GM19467 (cell line): ENCODE results near the gene SH3BP5.

Source experiments
- ATAC-seq: cut with Tn5 transposase; IDR thresholded peaks from one replicate; pipeline ENCODE4 v1.9.1; 2021; ENCODE audit warnings: mild to moderate bottlenecking, moderate library complexity; ENCODE audit not compliant: unreplicated experiment

The SH3BP5 gene

DNA sequence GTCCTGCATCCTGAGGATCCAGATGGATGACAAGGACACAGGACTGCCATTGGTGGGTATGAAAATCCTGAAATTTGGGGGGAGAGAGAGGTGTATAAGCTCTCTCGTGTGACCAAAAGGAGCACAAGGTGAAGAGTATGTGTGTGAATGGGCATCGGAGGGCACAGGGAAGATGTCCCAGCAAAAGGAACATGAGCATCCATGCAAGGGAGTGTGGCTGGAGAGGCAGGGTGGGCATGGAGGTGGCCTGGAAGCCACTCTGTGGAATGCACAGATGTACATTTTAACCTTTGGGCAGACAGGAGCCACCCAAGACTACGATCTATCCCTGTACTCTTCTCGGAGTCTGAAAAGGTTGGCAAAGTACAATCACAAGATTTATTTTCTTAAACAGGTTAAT is 71.9 kb downstream of the SH3BP5 start:
- ATAC-seq = no peak

DNA sequence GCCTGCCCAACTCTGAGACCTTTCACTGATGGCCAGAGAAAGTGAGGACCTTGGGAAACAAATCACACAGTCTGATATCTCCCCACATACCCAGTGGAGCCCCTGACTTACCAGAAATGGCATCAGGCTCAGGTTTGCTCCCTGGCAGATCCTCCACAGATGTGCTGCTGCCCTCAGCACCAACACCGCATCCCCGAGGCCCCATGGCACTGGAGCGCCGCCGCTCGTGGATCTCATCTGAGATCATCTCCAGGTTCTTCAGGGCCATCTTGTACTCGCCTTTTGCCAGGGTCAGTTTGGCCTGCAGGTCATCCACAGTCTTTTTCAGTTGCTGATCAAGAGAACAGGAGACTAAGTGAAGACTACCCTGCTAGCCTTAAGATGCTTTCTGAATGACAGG is 73.7 kb downstream of the SH3BP5 start:
- ATAC-seq = no peak

DNA sequence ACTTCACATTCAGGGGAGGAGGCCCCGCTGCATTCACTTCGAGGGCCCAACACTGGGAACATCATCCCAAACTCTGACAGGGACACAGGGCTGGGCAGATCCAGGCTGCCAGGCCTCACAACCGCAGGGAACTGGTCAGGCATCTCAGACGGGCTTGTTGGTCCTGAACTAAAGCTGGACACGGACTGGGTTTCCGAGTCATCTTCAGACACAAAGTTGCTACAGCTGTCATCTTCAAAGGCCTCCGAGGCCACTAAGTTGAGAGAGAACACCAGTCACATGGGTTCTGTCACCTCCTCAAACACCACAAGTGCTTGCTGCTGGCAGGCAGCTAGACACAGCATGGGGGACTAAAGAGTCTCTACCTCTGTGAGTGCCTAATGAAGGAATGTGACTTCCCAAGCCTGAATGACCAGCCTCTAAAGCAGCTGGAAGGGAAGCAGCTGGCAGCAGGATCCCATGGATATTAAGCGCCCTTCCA is 75.5 kb downstream of the SH3BP5 start:
- no peak for ATAC-seq

DNA sequence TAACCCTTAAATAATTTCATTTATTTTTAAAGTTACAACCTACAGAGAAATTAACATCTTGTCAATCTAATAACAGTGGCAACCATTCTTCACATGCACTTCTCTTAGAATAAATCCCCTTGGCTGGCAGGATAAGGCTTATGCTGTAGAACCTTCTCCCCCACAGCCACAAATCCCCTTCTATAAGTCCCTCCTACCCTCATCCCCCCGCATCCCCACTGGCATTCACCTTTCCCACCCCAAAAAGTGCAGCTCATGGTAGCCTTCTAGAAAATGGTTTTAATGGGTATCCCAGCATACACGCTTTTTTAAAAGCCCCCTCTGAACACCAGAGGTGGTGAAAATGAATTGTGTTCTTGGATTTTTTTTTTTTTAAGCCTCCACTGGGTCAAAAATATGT is 77.2 kb downstream of the SH3BP5 start:
- no peak for ATAC-seq

DNA sequence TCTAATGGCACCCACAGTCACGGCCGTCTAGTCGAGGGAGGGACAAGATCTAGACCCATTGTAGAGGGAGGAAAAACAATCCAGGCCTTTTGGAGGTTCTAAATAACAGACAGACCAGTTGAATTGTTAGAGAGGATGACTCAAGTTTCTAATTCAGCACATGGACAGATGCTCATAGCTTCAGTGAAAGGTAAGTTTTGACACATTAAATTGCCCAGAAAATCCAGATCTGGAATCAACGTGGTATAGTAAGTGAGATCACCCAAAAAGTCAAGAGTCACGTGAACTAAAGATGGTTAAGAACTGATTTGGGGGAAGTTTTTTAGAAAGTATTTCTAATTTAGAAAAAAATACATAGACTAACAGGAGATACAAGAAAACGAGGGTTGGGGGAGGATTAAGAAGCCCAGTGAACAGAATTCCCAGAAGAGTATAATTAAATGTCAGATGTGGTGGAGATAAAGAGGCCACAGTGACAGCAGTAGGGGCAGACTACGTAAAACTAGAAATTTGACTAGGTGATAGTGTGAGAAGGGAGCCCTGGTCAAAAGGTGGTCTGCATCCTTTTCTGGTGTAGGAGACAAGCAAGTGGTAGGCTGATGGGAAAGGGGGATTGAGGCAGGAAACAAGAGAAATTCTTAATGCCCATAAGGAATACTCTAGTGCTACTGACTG is 79.2 kb downstream of the SH3BP5 start:
- ATAC-seq = no peak

DNA sequence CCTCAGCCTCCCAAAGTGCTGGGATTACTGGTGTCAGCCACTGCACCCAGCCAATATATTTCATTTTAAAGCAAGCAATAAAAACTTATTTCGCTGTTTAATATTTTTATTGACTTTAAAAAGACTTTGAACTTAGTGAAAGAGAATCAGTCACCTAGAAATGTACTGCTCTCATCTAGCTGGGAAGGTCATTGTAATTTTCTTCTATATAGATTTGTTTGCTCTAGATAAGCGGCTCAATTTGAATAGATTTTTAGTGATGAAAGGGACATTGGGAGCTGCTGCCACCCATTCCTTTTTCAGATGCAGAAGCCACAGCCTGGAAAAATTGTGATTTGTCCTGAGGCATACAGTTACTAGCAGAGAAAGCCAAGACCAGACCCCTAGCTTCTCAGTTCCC is 86.2 kb downstream of the SH3BP5 start:
- ATAC-seq = no peak

DNA sequence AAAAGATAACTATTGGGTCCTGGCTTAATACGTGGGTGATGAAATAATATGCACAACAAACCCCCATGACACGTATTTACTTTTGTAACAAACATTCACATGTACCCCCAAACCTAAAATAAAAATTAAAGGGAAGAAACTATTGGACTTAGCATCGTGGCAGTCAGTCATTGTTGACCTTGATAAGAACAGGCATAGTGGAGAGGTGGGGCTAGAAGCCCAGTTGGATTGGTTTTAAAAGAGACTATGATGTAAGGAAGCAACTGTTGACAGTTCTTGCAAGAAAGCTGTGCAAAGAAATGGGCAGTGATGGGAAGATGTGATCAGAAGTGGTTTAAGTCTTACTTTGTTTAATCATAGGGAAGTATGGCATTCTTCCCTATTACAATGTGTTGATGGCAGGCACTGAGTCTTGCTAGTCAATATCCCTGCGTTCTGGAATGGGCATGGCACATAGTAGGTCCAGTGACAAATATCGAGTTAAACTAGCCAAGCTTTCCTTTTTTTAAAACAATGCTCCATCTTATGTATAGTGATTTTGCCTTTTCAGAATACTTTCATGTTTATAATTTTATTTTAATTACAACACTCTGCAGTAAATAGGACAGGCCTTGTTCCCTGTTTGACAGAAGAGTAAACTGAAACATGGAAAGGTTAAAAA is 88.4 kb downstream of the SH3BP5 start:
- ATAC-seq = no peak

DNA sequence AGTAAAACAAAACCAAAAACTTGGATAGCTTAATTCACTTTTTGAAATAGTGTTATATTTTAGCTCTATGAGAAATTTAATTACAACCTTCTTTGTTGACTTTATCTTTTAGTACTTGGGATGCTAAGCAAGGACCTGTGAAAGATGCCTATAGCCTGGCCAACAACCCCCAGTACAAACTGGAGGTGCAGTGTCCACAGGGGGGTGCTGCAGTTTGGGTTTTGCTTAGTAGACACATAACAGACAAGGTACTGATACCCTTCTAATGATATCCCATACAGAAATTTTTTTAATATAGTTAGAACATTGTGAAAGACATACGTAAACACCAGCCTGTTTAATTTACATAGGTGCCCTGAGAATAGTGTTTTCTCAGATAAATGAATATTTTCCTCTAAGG is 91.0 kb downstream of the SH3BP5 start:
- no peak for ATAC-seq

DNA sequence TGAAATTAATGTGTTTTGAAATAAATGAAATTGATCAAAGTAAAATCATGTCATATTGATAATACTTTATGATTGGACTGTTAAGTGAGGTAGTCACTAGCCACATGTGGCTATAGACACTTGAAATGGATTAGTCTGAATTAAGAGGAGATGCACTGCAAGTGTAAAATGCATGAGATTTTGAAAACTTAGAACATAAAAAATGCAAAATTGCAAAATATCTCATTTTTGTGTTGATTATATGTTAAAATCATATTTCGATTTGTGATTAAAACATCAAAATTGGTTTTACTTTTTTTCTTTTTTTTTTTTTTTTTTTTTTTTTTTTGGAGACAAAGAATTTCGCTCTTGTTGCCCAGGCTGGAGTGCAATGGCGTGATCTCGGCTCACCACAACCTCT is 103.1 kb downstream of the SH3BP5 start:
- ATAC-seq = no peak

DNA sequence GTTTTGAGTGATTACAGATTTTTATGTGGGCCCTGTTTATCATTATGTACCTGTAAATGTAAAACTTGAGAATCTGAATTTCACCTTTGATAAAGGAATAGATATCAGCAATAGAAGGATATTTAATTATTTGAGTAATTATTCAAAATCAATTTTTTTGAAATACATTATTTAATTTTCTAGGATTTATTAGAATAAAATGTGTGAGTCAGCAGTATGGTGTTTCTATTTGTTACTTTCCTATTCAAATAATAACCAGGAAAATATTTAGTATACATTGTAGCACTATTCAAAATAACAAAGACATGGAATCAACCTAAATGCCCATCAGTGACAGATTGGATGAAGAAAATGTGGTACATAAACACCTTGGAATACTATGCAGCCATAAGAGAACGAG is 104.2 kb downstream of the SH3BP5 start:
- ATAC-seq = no peak

DNA sequence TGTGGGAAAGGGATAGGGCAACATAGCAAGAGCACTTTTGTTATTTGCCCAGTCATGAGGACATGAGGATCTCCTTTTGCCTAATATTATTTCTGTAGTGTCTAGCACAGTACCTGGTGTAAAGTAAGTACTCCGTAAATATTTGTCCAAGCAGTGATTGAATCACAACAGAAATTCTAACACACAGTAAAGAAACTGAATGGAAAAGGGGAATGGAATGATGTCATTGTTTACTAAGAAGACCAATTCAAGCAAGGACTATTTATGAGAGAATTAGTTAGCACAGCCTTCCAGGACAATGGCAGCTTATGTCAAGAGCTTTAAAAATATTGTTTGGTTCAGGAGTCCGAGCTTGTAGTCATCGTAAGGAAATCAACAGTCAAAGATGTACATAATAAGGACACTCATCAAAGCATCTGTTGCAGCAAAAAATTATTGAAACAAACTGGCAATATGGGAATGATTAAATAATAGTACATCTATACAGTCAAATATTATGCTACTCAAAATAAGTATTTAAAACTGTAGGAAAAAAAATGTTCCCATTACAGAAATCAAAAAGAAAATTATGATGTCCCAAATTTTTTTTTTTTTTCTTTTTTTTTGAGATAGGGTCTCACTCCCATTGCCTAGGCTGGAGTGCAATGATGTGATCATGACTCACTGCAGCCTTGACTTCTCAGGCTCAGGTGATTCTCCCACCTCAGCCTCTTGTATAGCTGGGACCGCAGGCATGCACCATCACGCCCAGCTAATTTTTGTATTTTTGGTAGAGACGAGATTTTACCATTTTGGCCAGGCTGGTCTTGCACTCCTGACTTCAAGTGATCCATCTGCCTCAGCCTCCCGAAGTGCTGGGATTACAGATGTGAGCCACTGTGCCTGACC is 108.5 kb downstream of the SH3BP5 start:
- ATAC-seq = no peak

DNA sequence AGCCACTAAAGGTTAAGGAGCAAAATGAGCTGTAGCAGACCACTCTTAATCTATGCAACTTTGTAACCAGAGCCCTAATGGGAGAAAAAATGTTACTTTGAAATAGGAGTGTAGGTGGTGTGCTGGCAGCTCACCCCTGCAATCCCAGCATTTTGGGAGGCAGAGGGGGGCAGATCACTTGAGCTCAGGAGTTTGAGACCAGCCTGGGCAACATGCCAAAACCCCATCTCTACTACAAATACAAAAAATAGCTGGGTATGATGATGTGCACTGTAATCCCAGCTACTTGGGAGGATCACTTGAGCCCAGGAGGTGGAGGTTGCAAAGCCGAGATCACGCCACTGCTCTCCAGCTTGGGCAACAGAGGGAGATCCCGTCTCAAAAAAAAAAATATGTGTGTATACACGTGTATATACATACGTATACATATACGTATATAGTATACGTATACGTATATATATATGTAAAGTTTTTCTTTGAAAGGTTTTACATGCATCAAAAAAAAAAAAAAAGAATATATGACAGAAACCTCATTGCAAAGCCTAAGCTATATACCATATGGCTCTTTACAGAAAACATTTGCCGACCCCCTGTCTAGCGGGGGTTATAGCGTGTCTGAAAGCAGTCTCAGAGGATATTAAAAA is 110.7 kb downstream of the SH3BP5 start:
- ATAC-seq = no peak

DNA sequence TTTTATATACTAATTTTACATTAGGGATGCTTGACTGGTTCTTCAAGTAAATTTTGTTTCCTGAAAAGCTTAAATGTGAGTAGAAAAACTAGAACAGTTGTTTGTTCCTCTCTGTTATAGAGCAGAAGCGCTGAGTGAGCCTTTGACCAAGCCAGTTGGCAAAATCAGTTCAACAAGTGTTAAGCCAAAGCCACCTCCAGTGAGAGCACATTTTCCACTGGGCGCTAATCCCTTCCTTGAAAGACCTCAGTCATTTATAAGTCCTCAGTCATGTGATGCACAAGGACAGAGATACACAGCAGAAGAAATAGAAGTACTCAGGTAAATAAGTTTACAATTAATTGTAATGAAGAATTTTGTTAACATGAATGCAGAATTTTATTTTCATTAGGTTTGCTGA is 111.7 kb downstream of the SH3BP5 start:
- no peak for ATAC-seq

DNA sequence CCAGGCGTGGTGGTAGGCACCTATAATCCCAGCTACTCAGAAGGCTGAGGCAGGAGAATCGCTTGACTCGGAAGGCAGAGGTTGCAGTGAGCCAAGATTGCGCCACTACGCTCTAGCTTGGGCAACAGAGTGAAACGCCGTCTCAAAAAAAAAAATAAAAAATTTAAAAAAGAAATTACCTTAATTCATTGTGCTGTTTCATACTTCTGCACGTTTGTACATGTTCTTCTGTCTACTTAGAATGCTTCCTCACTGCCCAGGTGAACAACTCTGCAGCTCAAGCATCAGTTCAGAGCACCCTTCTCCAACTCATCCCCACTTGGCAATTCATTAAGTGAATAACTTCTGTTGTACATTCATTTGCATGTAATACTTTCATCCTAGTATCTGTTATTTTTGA is 112.3 kb downstream of the SH3BP5 start:
- no peak for ATAC-seq

DNA sequence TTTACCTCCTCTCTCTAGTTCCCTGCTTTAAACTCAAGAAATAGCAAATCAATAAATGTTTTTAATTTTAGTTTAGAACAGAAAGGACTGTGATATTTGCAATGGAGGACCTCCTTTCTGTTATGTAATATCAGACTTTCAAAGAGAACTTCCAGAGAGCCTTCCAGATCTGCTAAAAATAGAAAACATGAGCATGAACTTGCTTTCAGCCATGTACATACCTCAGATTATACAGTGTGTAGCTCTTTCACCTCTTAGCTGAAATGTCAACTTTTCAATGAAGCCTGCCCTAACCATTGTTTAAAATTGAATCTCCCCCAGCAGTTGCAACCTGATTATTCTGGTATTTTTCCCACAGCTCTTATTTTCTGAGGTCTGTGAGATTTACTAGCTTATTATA is 113.7 kb downstream of the SH3BP5 start:
- ATAC-seq = no peak

DNA sequence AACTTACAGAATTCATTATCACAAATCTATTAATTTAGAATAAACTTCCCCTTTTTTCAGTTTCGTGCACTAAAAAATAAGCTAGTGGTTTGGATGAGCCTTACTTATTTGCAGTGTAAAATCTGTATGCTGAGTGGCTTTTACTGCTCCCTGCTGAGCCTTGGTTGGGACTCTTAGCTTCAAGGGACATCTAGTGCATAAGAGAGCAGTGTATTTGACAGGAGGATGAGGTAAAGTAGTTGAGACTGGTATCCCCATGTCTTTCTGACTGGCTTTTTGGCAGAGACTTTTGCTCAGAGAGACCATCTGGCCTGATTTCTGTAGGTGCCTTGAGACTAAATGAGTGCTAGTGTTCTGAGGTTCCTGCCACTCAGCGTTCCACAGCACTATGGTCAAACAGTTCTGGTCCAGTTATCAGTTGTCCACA is 114.5 kb downstream of the SH3BP5 start:
- no peak for ATAC-seq

DNA sequence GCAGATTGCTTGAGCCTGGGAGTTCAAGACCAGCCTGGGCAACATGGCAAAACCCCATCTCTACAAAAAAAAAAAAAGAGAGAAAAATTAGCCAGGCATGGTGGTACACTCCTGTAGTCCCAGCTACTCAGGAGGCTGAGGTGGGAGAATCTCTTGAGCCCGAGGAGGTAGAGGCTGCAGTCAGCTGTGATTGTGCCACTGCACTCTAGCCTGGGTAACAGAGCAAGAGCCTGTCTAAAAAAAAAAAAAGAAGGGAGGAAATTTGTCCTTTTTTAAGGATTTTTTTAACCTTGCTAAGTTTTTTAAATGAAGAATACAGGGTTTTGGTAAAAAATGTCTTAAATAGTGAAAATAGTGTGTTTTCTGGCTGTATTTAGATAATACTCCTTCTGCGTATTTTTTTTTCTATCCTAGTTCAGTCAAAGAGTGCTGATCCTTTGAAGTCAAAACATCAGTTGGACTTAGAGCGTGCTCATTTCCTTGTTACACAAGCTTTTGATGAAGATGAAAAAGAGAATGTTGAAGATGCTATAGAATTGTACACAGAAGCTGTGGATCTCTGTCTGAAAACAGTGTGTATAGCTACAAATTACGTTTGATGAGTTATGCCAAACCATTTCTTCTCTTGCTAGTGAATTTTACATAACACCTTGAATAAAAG is 115.2 kb downstream of the SH3BP5 start:
- ATAC-seq = no peak

DNA sequence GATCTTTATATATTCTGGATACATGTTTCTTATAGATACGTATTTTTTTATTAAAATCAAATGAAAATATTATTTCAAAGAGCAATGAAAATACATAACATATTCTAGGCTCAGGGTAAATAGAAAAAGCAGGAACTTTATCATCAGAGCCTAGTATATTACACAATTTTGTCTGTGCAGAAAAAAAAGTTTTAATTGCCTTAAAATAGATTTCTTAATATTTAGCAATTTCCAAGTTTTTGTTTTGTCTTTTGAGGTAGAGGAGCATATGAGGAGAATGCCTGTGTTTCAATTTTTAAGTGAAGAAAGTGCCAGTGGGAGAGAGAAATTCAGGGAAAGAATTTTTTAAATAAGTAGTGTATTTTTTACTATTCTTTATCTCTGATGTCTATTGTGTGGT is 115.9 kb downstream of the SH3BP5 start:
- ATAC-seq = no peak

DNA sequence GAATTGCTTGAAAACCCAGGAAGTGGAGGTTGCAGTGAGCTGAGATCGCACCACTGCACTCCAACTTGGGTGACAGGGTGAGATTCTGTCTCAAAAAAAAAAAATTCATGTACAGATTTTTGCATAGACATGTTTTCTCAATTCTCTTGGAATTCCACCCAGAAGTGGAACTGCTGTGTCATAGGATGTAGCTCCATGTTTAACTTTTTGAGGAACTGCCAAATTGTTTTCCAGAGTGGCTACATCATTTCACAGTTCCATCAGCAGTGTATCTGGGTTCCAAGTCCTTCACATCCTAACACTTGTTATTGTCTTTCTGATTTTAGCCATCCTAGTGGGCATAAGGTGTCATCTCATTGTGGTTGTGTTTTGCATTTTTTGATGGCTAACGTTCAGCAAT is 116.4 kb downstream of the SH3BP5 start:
- ATAC-seq = no peak

DNA sequence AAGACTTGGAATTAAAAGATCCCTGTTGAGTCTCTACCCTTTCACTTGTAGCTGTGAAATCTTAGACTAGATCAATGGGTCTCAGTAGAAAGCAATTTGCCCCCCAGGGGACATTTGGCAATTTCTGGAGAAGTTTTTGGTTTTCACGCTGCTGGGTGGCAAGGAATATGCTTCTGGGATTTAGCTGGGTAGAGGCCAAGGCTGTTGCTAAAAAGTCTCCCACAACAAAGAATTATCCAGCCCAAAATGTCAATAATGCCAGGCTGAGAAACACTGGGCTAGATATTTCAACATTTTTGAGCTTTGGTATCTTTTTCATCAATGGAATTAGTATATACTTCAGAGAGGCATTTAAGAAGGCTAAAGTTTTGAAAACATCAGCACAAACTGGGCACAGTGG is 117.6 kb downstream of the SH3BP5 start:
- no peak for ATAC-seq

DNA sequence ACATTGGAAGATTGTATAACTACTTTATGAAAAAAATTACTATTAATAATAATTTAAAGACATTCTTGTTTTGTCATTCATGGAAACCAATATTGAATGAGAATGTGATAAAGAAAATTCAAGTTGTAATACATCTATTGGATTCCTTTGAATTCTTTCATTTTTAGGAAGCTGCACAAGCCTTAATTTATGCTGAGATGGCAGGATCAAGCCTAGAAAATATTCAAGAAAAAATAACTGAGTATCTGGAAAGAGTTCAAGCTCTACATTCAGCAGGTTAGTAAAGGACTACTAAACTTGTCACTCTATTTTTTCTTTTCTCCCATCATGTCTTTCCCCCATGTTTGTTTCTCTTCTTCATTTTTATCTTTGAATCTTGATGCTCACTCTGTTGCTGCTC is 120.4 kb downstream of the SH3BP5 start:
- ATAC-seq = no peak
